Measurements from ENCODE around the gene WDR81.
A peak's percentile ranks its signal among the peaks of the same experiment; 100 is the strongest.

WDR81 gene

GRCh38 chr17:1730326-1731193 is 6.1 kb downstream of the WDR81 start:
- H3K27ac ChIP-seq (ENCODE audit: low read depth, low read length), result peak overlapping the region; percentile 99
- no peaks in the 10 kb centered on the region for H3K27me3 ChIP-seq (ENCODE audit: control insufficient read depth, low read length)
- TF ChIP-seq EZH2phosphoT487 (IDR thresholded peaks at IDR 0.05; ENCODE audit: borderline replicate concordance, low read length), result no peak
- TF ChIP-seq CTCF (IDR thresholded peaks at IDR 0.05; ENCODE audit: low read depth, low read length, poor library complexity, severe bottlenecking), result no peak
- H3K4me1 ChIP-seq (ENCODE audit: control insufficient read depth, low read length), result peaks cover 97% of the 10 kb centered on the region
- H3K9me2 ChIP-seq (replicated peaks; ENCODE audit: control insufficient read depth, low read length), result no peaks in the 10 kb centered on the region
- no peaks in the 10 kb centered on the region for H3K9me3 ChIP-seq (ENCODE audit: control insufficient read depth, insufficient read depth, low read length)
- H3K4me2 ChIP-seq (ENCODE audit: low read length), result peak overlapping the region; percentile 61
- H3F3A ChIP-seq (ENCODE audit: control insufficient read depth, insufficient read depth), result peaks cover 23% of the 10 kb centered on the region
- peak overlapping the region; percentile 68 for H3K4me3 ChIP-seq (ENCODE audit: low read length)
- H3K36me3 ChIP-seq (ENCODE audit: control insufficient read depth, low read length), result peaks cover 64% of the 10 kb centered on the region
- H3K79me2 ChIP-seq (ENCODE audit: control insufficient read depth, low read length), result peaks cover 67% of the 10 kb centered on the region
- H4K20me1 ChIP-seq (ENCODE audit: control insufficient read depth, insufficient read depth, low read depth, low read length), result no peaks in the 10 kb centered on the region

GRCh38 chr17:1731194-1731506 is 6.6 kb downstream of the WDR81 start:
- no peaks in the 10 kb centered on the region for H3K27me3 ChIP-seq (ENCODE audit: control insufficient read depth, low read length)
- H3K36me3 ChIP-seq (ENCODE audit: control insufficient read depth, low read length), result peaks cover 62% of the 10 kb centered on the region
- TF ChIP-seq CTCF (IDR thresholded peaks at IDR 0.05; ENCODE audit: low read depth, low read length, poor library complexity, severe bottlenecking) (no peak), EZH2phosphoT487 (IDR thresholded peaks at IDR 0.05; ENCODE audit: borderline replicate concordance, low read length) (no peak)
- H3K27ac ChIP-seq (ENCODE audit: low read depth, low read length), result peak overlapping the region; percentile 99
- peak overlapping the region; percentile 68; the same call in 1 of the 2 replicates for H3K4me3 ChIP-seq (ENCODE audit: low read length)
- peaks cover 97% of the 10 kb centered on the region for H3K4me1 ChIP-seq (ENCODE audit: control insufficient read depth, low read length)
- H3K9me3 ChIP-seq (ENCODE audit: control insufficient read depth, insufficient read depth, low read length), result no peaks in the 10 kb centered on the region
- peak overlapping the region; percentile 61 for H3K4me2 ChIP-seq (ENCODE audit: low read length)
- H3K79me2 ChIP-seq (ENCODE audit: control insufficient read depth, low read length), result peaks cover 63% of the 10 kb centered on the region
- H3F3A ChIP-seq (ENCODE audit: control insufficient read depth, insufficient read depth), result peaks cover 23% of the 10 kb centered on the region
- H4K20me1 ChIP-seq (ENCODE audit: control insufficient read depth, insufficient read depth, low read depth, low read length), result no peaks in the 10 kb centered on the region
- no peaks in the 10 kb centered on the region for H3K9me2 ChIP-seq (replicated peaks; ENCODE audit: control insufficient read depth, low read length)

GRCh38 chr17:1732241-1732832 is 7.8 kb downstream of the WDR81 start:
- peak overlapping the region; percentile 98 for H3K4me2 ChIP-seq (ENCODE audit: low read length)
- no peaks in the 10 kb centered on the region for H3K27me3 ChIP-seq (ENCODE audit: control insufficient read depth, low read length)
- H3K9me2 ChIP-seq (replicated peaks; ENCODE audit: control insufficient read depth, low read length), result no peaks in the 10 kb centered on the region
- H3K36me3 ChIP-seq (ENCODE audit: control insufficient read depth, low read length), result peaks cover 58% of the 10 kb centered on the region
- H3K4me1 ChIP-seq (ENCODE audit: control insufficient read depth, low read length), result peaks cover 97% of the 10 kb centered on the region
- no peaks in the 10 kb centered on the region for H4K20me1 ChIP-seq (ENCODE audit: control insufficient read depth, insufficient read depth, low read depth, low read length)
- H3K4me3 ChIP-seq (ENCODE audit: low read length), result peak overlapping the region; percentile 77
- H3K9me3 ChIP-seq (ENCODE audit: control insufficient read depth, insufficient read depth, low read length), result no peaks in the 10 kb centered on the region
- peak overlapping the region; percentile 99 for H3K27ac ChIP-seq (ENCODE audit: low read depth, low read length)
- peaks cover 52% of the 10 kb centered on the region for H3K79me2 ChIP-seq (ENCODE audit: control insufficient read depth, low read length)
- H3F3A ChIP-seq (ENCODE audit: control insufficient read depth, insufficient read depth), result peaks cover 23% of the 10 kb centered on the region
- TF ChIP-seq CTCF (IDR thresholded peaks at IDR 0.05; ENCODE audit: low read depth, low read length, poor library complexity, severe bottlenecking), result no peak
- no peak for TF ChIP-seq EZH2phosphoT487 (IDR thresholded peaks at IDR 0.05; ENCODE audit: borderline replicate concordance, low read length)

Measured in DOHH2 (cell line).